Lower leg skin (tissue), 4 donors: ENCODE data around the gene ELP6. TPM values are rescaled to one million over a fixed set of nuclear protein-coding genes. Genes with fewer than 3 reads are reported as not detected.
"Not testable (repeated sequence)": the region's sequence is repeated elsewhere in the genome, so short reads cannot be mapped to it uniquely, and the experiment has no call there.

ENCODE experiments used
- DNase-seq, 2 donors: peaks; one replicate each; pipeline ENCODE4 v3.0.0-alpha.2; 2019; ENCODE audit warnings: low spot score in 2 of 2
- H3K4me3 ChIP-seq: fragments of 200-600 bp; sonication (generic); 2 replicates; pipeline ENCODE4 v1.5.1; 2017; ENCODE audit warnings: mild to moderate bottlenecking, low read depth; ENCODE audit not compliant: poor library complexity, severe bottlenecking
- POLR2A ChIP-seq, 2 donors: fragments of 450-650 bp; IDR thresholded peaks; one replicate each; pipeline ENCODE4 v1.6.1; 2016 to 2017; ENCODE audit warnings: antibody characterized with exemption in 2 of 2, mild to moderate bottlenecking in 1 of 2, moderate library complexity in 1 of 2
- WGBS, 2 donors: methylation state at CpG; one replicate each; pipeline ENCODE4 v1.1.5; 2018; 5-methylcytosine and 5-hydroxymethylcytosine counted together
- intact Hi-C: fragments of 100-400 bp; cut with DNase I; formaldehyde crosslinking; loops from one replicate; pipeline ENCODE4 v1.15.0; 2023; ENCODE audit warnings: low total_unique reads
- total RNA-seq, 4 donors: library from RNA; depleted of rRNA; stranded (reverse); fragments of >200 nt; gene quantifications; one replicate each; pipeline ENCODE4 v1.1.0, GENCODE V29; 2016
- TF ChIP-seq, protein P1 (sequence below), 3 donors: fragments of 450-650 bp; IDR thresholded peaks; one replicate each; pipeline ENCODE4 v1.5.1; 2016; ENCODE audit warnings: antibody characterized with exemption in 3 of 3, mild to moderate bottlenecking in 3 of 3, moderate library complexity in 2 of 3

The ELP6 gene
- total RNA-seq, 4 donors from 2014 or later: 17.8 to 24.0 (median 19.4) TPM

DNA sequence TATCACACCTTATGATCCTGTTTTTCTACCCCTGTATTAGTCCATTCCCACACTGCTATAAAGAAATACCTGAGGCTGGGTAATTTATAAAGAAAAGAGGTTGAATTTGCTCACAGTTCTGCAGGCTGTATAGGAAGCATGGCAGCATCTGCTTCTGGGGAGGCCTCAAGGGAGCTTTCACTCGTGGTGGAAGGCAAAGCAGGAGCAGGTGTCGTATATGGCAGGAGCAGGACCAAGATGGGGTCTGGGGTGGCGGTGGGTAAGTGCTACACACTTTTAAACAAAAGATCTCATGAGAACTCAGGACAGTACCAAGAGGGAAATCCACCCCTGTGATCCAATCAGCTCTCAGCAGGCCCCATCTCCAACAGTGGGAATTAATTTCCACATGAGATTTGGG lies 22.3 kb downstream of the ELP6 start:
- no peak overlapping the region for H3K4me3 ChIP-seq
- intact Hi-C loops: no loop called here
- whole genome bisulfite sequencing, 2 donors: 83 to 87% methylated on average over 3 of the region's 3 CpGs
- DNase-seq: no peak
- TF ChIP-seq, protein P1, sequence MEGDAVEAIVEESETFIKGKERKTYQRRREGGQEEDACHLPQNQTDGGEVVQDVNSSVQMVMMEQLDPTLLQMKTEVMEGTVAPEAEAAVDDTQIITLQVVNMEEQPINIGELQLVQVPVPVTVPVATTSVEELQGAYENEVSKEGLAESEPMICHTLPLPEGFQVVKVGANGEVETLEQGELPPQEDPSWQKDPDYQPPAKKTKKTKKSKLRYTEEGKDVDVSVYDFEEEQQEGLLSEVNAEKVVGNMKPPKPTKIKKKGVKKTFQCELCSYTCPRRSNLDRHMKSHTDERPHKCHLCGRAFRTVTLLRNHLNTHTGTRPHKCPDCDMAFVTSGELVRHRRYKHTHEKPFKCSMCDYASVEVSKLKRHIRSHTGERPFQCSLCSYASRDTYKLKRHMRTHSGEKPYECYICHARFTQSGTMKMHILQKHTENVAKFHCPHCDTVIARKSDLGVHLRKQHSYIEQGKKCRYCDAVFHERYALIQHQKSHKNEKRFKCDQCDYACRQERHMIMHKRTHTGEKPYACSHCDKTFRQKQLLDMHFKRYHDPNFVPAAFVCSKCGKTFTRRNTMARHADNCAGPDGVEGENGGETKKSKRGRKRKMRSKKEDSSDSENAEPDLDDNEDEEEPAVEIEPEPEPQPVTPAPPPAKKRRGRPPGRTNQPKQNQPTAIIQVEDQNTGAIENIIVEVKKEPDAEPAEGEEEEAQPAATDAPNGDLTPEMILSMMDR (IDR thresholded peaks at IDR 0.05): no peak
- TF ChIP-seq POLR2A (IDR thresholded peaks at IDR 0.05): no peak

DNA sequence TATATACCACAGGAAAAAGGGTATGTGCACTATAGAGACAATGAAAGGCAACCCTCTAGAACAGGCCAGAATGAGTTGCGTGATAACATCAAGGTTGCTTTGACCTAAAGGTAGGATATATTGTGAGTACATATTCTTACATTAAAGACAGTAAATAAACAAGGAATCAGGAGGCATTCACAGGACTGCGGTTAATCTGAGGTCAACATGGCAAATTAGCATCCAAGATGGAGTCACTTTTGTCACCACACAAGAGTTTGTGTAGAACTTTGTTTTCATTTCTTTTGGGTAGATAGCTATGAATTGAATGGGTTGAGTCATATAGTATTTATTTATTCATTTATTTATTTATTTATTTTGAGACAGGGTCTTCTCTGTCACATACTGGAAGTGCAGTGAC lies 26.2 kb downstream of the ELP6 start:
- WGBS, 2 donors: 91 to 100% methylated on average over 2 of the region's 2 CpGs
- intact Hi-C loops: no loop called here
- TF ChIP-seq, protein P1 (IDR thresholded peaks at IDR 0.05): no peak
- no peak for TF ChIP-seq POLR2A (IDR thresholded peaks at IDR 0.05)
- DNase-seq: no peak
- H3K4me3 ChIP-seq: no peak overlapping the region

GRCh38 chr3:47485812-47486211 lies 27.7 kb downstream of the ELP6 start:
- H3K4me3 ChIP-seq: no peak overlapping the region
- intact Hi-C loops: no loop called here
- DNase-seq: no peak
- no peak for TF ChIP-seq POLR2A (IDR thresholded peaks at IDR 0.05)
- TF ChIP-seq, protein P1 (IDR thresholded peaks at IDR 0.05): no peak
- WGBS, 2 donors: 81 to 83% methylated on average over 3 of the region's 3 CpGs

- intact Hi-C loops: no loop called here
- no peak for TF ChIP-seq POLR2A (IDR thresholded peaks at IDR 0.05)
- TF ChIP-seq, protein P1 (IDR thresholded peaks at IDR 0.05): no peak
- WGBS, 2 donors: 53% methylated on average over 2 of the region's 2 CpGs
- no peak overlapping the region for H3K4me3 ChIP-seq
- DNase-seq: no peak
These were observed 31.1 kb downstream of the ELP6 start for GRCh38 chr3:47482366-47482765.

- DNase-seq, intact Hi-C loops, H3K4me3 ChIP-seq: not testable (repeated sequence)
- WGBS, 2 donors: 71 to 83% methylated on average over 4 of the region's 4 CpGs
These were observed 31.7 kb downstream of the ELP6 start for GRCh38 chr3:47481763-47482162.

DNA sequence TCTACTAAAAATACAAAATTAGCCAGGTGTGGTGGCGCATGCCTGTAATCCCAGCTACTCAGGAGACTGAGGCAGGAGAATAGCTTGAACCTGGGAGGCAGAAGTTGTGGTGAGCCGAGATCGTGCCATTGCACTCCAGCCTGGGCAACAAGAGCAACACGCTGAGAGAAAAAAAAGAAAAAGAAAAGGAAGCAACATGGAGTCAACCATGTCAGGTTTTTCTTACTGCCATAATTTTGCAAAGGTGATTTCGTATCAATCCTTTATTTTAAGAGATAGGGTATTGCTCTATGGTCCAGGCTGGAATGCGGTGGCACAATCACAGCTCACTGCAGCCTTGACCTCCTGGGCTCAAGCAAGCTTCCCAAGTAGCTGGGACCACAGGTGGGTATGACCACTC lies 33.2 kb downstream of the ELP6 start:
- whole genome bisulfite sequencing, 2 donors: 97% methylated on average over 6 of the region's 6 CpGs
- intact Hi-C loops, DNase-seq, H3K4me3 ChIP-seq: not testable (repeated sequence)

GRCh38 chr3:47479826-47480160 lies 33.7 kb downstream of the ELP6 start:
- intact Hi-C loops: no loop called here
- H3K4me3 ChIP-seq: no peak overlapping the region
- no peak for TF ChIP-seq POLR2A (IDR thresholded peaks at IDR 0.05)
- TF ChIP-seq, protein P1 (IDR thresholded peaks at IDR 0.05): no peak
- DNase-seq: no peak
- WGBS, 2 donors: 93 to 95% methylated on average over 2 of the region's 2 CpGs
